OCI-M2 (cell line): ENCODE measurements around the gene SCG3.

Experiments used
- DNase-seq: peaks from one replicate; lab custom pipeline; 2025; ENCODE audit not compliant: unreplicated experiment; lab: John Stamatoyannopoulos, UW

The SCG3 gene

GRCh38 chr15:51677452-51677851 lies 3.9 kb upstream of the SCG3 start:
- DNase-seq, result no peak

GRCh38 chr15:51678096-51678495 lies 3.2 kb upstream of the SCG3 start:
- DNase-seq, result no peak

GRCh38 chr15:51680321-51680720 lies 982 bp upstream of the SCG3 start:
- DNase-seq, result no peak

- DNase-seq, result no peak
Observed at GRCh38 chr15:51687565-51687964, 6.3 kb downstream of the SCG3 start.

GRCh38 chr15:51688863-51689262 lies 7.6 kb downstream of the SCG3 start:
- no peak for DNase-seq

GRCh38 chr15:51692154-51692553 lies 10.9 kb downstream of the SCG3 start:
- no peak for DNase-seq

GRCh38 chr15:51696566-51696965 lies 15.3 kb downstream of the SCG3 start:
- no peak for DNase-seq

GRCh38 chr15:51697163-51697562 lies 15.9 kb downstream of the SCG3 start:
- DNase-seq, result no peak

GRCh38 chr15:51699373-51699772 lies 18.1 kb downstream of the SCG3 start:
- no peak for DNase-seq

- DNase-seq, result no peak
Observed at GRCh38 chr15:51702710-51703109, 21.4 kb downstream of the SCG3 start.

- no peak for DNase-seq
Observed at GRCh38 chr15:51706291-51706690, 25.0 kb downstream of the SCG3 start.

- DNase-seq, result no peak
Observed at GRCh38 chr15:51706926-51707608, 25.8 kb downstream of the SCG3 start.

- DNase-seq, result no peak
Observed at GRCh38 chr15:51708013-51708412, 26.7 kb downstream of the SCG3 start.

- DNase-seq, result no peak
Observed at GRCh38 chr15:51709031-51709430, 27.7 kb downstream of the SCG3 start.

GRCh38 chr15:51714162-51714561 lies 32.9 kb downstream of the SCG3 start:
- DNase-seq, result no peak

- DNase-seq, result no peak
Observed at GRCh38 chr15:51714911-51715310, 33.6 kb downstream of the SCG3 start.

- no peak for DNase-seq
Observed at GRCh38 chr15:51718219-51718618, 36.9 kb downstream of the SCG3 start.

GRCh38 chr15:51718746-51719145 lies 37.4 kb downstream of the SCG3 start:
- DNase-seq, result no peak

GRCh38 chr15:51720201-51720995 lies 39.1 kb downstream of the SCG3 start:
- no peak for DNase-seq

GRCh38 chr15:51721199-51721960 lies 40.1 kb downstream of the SCG3 start:
- no peak for DNase-seq

GRCh38 chr15:51724199-51724598 lies 42.9 kb downstream of the SCG3 start:
- DNase-seq, result no peak

GRCh38 chr15:51724673-51725072 lies 43.4 kb downstream of the SCG3 start:
- DNase-seq, result no peak
